ENCODE results near the gene IQSEC1. TPM values are rescaled to one million over a fixed set of nuclear protein-coding genes. Genes with fewer than 3 reads are reported as not detected.

The IQSEC1 gene
- total and polyA plus RNA-seq, 9 of the 15 experiments (the other 6 are each of a cell fraction or from before 2014, with no cell fraction given), result 0.56 to 39.0 (median 6.8) TPM

DNA sequence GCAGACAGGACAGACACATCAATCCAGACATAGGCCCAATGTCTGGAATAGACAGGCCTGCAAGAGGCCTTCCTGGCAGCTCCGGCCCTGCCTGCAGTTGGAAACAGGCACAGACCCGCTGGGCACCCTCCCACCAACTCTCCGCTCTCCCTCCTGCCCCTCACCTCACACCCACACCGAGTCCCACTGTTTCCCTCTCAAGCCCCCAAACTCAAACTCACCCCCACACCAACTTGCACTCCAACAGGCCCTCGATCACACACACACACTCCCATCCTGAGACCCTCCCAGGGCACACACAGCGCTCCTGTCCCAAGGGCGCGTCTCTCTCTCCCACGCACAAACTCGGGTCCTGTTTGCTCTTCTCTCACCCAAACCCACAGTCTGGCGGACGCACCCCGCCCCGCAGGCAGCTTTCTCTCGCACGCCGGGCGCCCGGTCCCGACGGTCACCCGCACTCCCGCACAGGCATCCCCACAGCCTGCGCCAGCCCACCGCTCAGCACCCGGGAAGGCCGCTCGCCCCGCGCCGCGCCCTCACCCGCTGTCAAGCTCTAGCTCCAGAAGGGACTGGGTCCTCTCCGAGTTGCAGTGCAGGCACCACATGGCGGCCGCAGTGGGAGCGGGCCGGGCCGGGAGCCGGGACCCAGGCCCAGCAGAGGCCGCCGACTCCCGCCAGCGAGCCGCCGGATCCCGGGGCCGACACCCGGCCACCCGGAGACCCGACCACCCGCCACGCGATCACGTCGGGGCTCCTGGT lies 106.2 kb downstream of the IQSEC1 start (continued):
- TF ChIP-seq, protein P1, sequence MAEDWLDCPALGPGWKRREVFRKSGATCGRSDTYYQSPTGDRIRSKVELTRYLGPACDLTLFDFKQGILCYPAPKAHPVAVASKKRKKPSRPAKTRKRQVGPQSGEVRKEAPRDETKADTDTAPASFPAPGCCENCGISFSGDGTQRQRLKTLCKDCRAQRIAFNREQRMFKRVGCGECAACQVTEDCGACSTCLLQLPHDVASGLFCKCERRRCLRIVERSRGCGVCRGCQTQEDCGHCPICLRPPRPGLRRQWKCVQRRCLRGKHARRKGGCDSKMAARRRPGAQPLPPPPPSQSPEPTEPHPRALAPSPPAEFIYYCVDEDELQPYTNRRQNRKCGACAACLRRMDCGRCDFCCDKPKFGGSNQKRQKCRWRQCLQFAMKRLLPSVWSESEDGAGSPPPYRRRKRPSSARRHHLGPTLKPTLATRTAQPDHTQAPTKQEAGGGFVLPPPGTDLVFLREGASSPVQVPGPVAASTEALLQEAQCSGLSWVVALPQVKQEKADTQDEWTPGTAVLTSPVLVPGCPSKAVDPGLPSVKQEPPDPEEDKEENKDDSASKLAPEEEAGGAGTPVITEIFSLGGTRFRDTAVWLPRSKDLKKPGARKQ (CRISPR knock-in tag; IDR thresholded peaks at IDR 0.05), result no peak
- TF ChIP-seq AFF1 (IDR thresholded peaks at IDR 0.05; ENCODE audit: low read depth in 1 of 2, partially characterized antibody in 2 of 2) (no peak), KLF13 (tag; IDR thresholded peaks at IDR 0.05; ENCODE audit: borderline replicate concordance, low read depth) (no peak), PML (IDR thresholded peaks at IDR 0.05; ENCODE audit: low read length) (no peak), ZNF77 (CRISPR knock-in tag; IDR thresholded peaks at IDR 0.05) (no peak), TAF9B (IDR thresholded peaks at IDR 0.05; ENCODE audit: partially characterized antibody) (no peak), BRD4 (IDR thresholded peaks at IDR 0.05) (no peak), ZNF398 (CRISPR knock-in tag; IDR thresholded peaks at IDR 0.05) (no peak), ZSCAN29 (IDR thresholded peaks at IDR 0.05) (no peak), SFPQ (IDR thresholded peaks at IDR 0.05; ENCODE audit: low read depth, low read length) (no peak), BRD9 (IDR thresholded peaks at IDR 0.05; ENCODE audit: low read depth, partially characterized antibody) (no peak), ARID3A (IDR thresholded peaks at IDR 0.05; ENCODE audit: borderline replicate concordance, low read depth, low read length) (no peak)
- TF ChIP-seq, protein P2, sequence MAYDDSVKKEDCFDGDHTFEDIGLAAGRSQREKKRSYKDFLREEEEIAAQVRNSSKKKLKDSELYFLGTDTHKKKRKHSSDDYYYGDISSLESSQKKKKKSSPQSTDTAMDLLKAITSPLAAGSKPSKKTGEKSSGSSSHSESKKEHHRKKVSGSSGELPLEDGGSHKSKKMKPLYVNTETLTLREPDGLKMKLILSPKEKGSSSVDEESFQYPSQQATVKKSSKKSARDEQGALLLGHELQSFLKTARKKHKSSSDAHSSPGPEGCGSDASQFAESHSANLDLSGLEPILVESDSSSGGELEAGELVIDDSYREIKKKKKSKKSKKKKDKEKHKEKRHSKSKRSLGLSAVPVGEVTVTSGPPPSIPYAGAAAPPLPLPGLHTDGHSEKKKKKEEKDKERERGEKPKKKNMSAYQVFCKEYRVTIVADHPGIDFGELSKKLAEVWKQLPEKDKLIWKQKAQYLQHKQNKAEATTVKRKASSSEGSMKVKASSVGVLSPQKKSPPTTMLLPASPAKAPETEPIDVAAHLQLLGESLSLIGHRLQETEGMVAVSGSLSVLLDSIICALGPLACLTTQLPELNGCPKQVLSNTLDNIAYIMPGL (CRISPR knock-in tag; IDR thresholded peaks at IDR 0.05), result no peak; the same call in 1 of the 2 replicates
